Activated CD8-positive, alpha-beta memory T cell treated with anti-CD3 and anti-CD28 coated beads for 36 hours (primary cell): ENCODE results near the gene TNXB. TPM values are rescaled to one million over a fixed set of nuclear protein-coding genes. Genes with fewer than 3 reads are reported as not detected.
"Not testable (repeated sequence)": the region's sequence is repeated elsewhere in the genome, so short reads cannot be mapped to it uniquely, and the experiment has no call there.

Experiments used
- CTCF ChIA-PET: fragments of 350-600 bp; sonication (Branson Sonifier 250); formaldehyde crosslinking; loops from one replicate; lab custom pipeline; 2021; ENCODE audit warnings: antibody characterized with exemption; lab: Charles Lee
- POLR2A ChIA-PET: fragments of 350-600 bp; sonication (Branson Sonifier 250); formaldehyde crosslinking; loops from one replicate; lab custom pipeline; 2021; ENCODE audit warnings: antibody characterized with exemption; lab: Charles Lee
- total RNA-seq, 2 experiments: library from RNA; stranded (reverse); gene quantifications; one replicate each; pipeline ENCODE4 v1.2.3, GENCODE V29; 2021

The TNXB gene
- total RNA-seq, 2 experiments from 2014 or later = 1.1 to 1.3 TPM

DNA sequence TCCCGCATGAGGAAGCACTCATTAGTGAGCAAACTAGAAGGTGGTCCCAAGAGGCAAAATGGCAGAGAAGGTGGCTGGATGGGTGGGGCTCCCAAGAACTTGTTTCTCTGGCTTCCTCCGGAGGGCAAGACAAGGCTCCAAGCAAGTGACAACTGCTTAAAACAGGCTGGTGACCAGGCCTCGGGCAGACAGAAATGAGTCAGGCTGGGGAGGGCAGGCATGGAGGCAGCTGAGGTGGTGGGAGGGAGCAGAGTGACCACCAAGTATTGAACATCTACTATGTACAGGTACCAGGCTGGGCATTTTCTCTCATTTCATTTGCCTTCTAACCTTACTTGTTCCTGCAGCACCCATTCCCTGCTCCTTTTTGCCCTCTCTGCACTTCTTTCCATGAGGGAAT lies 33.4 kb downstream of the TNXB start:
- CTCF ChIA-PET = no interaction called here
- POLR2A ChIA-PET = no interaction called here

DNA sequence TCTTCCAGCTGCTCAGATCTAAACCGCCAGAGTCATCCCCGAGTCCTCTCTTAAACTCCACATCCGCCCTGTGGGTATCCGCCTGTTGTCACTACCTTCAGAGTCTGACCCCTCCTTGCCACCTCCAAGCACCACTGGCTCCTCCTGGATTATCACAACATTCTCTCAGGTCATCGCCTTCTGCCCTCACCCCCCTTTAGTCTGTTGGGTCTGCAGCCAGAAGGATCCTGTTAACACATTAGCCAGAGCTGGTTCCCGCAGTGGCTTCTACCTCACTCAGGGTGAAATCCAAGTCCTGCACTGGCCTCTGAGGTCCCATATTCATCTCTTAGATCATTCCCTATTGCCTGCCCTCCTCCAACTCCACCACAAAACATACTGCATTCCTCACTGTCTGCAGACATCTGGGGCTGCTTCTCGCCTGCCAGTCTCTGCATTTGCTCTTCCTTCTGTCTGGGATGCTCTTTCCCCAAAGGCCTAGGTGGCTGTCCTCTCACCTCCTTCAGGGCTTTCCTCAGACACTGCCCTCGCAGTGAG lies 34.1 kb downstream of the TNXB start:
- CTCF ChIA-PET = no interaction called here
- POLR2A ChIA-PET = no interaction called here

DNA sequence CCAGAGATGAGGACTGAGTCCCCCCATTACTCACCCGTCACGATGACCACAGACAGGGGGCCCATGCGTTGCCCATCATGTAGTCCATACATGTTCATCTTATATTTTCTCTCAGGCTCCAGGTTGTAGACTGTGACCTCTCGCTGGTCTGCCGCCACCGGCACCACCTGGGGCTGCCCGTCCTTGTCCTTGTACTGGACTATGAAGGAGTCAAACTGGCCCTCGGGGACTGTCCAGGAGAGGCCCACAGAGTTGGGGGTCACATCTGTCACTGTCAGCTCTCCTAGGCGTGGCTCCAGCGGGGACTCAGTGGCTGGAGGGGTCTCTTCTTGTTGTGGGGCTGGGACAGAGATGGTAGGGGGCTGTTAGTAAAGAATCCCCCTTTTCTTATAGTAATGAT lies 35.5 kb downstream of the TNXB start:
- POLR2A ChIA-PET = no interaction called here
- CTCF ChIA-PET = no interaction called here

DNA sequence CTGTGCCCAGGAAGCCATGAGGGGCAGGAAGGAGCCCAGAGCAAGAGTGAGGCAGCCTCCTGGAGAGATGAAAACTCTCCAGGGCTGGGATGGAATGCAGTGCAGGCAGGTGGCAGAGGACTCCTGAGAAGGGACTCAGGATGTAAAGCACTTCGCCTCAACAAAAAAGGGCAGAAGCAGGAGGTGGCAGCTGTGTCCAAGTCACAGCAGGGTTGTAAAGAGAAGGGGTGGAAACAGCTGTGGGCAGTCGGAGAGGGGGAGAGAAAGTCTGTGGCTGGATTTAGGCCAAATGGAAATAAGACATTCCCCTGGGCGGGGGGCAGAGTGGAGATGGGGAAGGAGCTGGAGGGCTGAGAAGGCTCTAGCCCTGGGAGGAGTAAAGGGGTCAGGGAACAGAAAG lies 36.0 kb downstream of the TNXB start:
- CTCF ChIA-PET = no interaction called here
- POLR2A ChIA-PET = no interaction called here

DNA sequence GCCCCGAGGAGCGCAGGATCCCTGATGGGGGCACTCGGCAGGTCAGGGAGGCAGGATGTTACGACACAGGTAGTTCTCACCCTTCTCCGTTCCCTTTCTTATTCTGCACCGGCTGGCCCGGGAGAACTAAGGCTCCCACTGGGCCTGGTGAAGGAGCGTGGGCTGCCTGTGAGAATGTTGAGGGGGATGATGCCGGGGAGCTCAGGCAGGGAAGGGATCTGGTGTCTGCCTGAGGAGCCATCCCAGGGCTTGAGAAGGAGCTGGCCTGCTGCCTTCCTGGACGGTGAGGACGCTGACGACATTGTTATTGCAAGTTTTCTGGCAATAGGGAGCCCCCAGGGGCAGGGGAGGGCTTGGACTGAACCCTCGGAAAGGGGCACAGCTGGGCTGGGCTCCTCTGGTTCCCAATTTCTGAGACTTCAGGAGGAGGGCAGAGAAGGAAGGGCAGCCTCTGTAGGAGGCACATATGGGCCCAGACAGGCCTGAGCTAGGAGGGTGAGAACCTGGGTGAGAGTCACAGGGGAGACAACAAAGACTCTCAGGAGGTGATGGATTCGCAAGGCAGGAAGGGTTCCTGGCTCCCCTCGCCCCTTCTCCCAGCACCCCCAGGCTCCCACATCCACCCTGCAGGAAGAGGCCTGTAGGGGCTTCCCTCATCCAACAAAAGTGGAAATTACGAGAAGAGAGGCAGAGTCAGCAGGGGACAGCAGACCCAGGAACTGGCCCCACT lies 38.2 kb downstream of the TNXB start:
- CTCF ChIA-PET = interaction anchor here (0.6 kb wide), 1 partner anchor 152 kb away, joined by 3 read pairs; no protein-coding TSS in a partner anchor

DNA sequence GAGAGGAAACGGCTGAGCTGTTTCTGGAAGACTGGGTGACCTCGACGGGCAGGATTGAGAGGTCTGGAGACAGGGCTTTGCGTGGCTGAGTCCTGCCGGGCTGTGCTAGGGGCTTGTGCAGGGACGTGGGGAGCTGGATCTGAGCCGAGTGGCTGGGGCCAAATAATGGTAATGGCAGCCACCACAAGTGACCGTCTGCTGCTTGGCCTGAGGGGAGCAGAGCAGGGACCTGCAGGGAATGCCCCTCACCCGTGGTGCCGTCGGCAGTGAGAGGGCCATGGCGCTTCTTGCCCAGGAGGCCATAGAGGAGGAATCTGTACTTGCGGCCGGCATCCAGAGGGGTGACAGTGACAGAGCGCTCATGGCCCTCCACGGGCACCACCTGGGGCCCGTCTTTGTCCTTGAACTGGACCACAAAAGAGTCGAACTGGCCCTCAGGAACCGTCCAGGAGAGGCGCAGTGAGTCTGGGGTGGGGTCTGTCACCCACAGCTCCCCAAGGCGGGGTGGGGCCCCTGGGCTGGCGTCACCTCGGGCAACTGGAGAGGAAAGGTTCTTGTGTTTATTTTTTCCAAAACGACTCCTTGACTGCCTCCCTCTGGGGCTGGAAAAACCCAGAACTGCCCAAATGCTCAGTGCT lies 39.1 kb downstream of the TNXB start:
- POLR2A ChIA-PET = no interaction called here

More for the DNA sequence above, 38.2 kb downstream of the TNXB start:
- POLR2A ChIA-PET = no interaction called here

DNA sequence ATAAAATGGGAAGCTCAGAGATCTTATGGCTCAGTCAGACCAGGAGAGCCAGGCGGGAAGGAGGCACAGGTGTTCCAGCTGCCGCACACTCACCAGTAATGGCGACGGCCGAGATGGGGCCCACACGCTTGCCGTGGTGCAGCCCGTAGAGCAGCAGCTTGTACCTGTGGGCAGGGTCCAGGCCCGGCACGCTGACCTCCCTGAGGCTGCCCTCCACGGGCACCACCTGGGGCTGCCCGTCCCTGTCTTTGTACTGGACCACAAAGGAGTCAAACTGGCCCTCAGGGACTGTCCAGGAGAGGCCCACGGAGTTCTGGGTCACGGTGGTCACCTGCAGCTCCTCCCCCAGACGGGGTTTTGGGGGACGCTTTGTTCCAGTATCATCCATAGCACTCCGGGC lies 39.7 kb downstream of the TNXB start:
- POLR2A ChIA-PET = no interaction called here
- CTCF ChIA-PET = no interaction called here

More for the DNA sequence above, 39.1 kb downstream of the TNXB start:
- CTCF ChIA-PET = no interaction called here

DNA sequence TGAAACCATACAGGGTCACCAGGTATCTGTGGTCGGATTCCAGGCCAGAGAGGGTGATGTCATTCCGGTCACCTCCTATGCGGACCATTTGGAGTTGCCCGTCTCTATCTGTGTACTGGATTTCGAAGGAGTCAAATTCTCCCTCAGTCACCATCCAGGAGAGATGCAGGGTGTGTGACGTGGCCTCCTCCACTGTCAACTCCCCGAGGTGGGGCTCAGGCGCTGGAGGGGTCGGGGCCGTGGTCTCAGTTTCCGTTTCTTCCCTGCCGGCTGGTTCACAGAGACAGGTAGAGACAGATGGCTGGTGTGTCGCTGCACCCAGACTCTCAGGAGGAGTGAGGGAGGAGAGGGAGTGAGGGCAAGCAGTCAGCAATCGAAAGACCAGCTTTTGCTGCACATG lies 40.3 kb downstream of the TNXB start:
- CTCF ChIA-PET = no interaction called here
- POLR2A ChIA-PET = no interaction called here

DNA sequence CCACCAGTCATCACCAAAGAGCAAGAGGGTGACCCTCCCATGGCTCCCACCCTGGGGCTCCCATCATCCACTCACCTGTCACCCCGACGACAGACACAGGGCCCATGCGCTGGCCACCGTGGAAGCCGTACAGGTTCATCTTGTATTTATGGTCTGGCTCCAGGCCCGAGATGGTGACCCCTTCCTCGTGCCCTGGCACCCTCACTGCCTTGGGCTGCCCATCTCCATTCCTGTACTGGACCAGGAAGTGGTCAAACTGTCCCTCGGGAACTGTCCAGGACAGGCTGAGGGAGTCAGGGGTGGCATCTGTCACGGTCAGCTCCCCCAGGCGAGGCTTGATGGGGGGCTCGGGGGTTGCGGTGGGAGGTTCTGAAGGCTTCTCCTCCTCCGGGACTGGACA lies 40.8 kb downstream of the TNXB start:
- POLR2A ChIA-PET, CTCF ChIA-PET: not testable (repeated sequence)

DNA sequence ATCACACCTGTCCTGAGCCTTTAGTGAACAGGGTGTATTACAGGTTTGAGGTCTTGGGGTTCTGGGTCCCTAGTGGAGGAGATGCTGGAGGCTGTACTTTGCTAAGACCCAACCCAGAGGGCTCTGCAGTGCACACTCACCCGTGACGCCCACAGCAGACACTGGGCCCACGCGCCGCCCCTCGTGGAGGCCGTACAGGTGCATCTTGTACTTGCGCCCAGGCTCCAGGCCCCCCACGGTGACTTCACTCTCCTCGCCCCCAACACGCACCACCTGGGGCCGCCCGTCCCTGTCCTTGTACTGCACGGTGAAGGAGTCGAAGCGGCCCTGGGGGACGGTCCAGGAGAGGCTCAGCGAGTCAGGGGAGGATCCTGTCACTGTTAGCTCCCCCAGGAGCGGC lies 41.6 kb downstream of the TNXB start:
- CTCF ChIA-PET = not testable (repeated sequence)

DNA sequence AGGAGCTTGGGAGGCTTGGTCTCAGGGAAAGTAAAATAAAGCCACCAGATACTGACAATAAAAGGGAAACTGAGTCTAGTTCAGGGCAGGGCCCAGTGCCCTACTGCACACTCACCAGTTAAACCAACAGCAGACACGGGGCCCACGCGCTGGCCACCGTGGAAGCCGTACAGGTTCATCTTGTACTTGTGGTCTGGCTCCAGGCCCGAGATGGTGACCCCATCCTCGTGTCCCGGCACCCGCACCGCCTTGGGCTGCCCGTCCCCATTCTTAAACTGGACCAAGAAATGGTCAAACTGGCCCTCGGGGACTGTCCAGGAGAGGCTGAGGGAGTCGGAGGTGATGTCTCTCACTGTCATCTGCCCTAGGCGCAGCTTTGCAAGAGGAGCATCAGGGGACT lies 44.4 kb downstream of the TNXB start:
- POLR2A ChIA-PET = no interaction called here
- CTCF ChIA-PET = no interaction called here

More for the DNA sequence above, 41.6 kb downstream of the TNXB start:
- POLR2A ChIA-PET = not testable (repeated sequence)

DNA sequence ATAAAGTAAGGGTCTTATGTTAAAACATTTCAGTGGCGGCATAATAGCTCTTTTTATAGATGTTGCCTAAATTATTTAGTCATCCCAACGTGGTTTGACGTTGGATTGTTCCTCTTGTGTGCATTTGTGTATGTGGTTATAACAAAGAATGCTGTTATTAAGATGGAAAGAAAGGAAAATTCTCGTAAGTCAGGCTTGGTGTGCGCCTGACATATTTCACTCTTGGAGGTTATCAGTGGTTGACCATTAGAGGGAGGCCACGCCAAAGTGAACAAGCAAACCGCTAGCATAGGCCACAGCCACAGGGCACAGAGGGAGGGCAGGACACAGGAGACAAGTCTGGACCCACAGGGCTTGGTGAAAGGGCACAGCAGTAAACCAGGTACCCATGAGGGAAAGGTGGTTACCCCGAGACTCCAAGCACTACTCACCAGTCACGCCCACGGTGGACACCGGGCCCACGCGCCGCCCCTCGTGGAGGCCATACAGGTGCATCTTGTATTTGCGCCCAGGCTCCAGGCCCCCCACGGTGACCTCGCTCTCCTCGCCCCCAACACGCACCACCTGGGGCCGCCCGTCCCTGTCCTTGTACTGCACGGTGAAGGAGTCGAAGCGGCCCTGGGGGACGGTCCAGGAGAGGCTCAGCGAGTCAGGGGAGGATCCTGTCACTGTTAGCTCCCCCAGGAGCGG lies 48.0 kb downstream of the TNXB start:
- ChIA-PET CTCF (no interaction called here), POLR2A (no interaction called here)

DNA sequence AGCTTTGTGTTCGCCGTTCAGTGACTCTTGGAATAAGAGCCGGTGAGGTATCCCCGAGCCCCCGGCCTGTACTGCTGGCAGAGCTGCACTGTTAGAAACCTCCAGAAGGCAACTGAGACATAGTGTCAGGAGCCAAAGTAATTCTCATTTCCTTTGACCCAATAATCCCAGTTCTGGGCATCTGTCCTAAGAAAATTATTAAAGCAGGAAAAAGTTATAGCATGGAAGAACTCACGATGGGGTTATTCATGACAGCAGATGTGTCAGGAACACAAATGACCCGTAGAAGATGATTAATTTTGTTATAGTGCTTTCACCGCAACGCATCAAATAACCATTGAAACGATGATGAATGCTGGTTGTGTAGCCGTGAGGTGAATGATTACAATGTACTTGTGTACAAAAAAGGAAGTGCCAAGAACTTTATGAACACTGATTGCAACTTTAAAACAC lies 50.6 kb downstream of the TNXB start:
- ChIA-PET POLR2A (no interaction called here), CTCF (interaction anchor here (0.6 kb wide), 1 partner anchor 182 kb away, joined by 3 read pairs; no protein-coding TSS in a partner anchor)

DNA sequence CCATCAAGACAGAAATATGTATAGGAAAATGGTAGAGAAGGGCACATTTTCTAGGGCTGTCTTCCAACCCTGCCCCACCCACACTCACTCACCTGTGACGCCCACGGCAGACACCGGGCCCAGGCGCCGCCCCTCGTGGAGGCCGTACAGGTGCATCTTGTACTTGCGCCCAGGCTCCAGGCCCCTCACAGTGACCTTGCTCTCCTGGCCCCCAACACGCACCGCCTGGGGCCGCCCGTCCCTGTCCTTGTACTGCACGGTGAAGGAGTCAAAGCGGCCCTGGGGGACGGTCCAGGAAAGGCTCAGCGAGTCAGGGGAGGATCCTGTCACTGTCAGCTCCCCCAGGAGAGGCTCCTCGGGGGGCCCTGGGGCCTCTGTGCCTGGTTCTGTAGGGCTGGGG lies 51.2 kb downstream of the TNXB start:
- ChIA-PET CTCF (no interaction called here), POLR2A (no interaction called here)

DNA sequence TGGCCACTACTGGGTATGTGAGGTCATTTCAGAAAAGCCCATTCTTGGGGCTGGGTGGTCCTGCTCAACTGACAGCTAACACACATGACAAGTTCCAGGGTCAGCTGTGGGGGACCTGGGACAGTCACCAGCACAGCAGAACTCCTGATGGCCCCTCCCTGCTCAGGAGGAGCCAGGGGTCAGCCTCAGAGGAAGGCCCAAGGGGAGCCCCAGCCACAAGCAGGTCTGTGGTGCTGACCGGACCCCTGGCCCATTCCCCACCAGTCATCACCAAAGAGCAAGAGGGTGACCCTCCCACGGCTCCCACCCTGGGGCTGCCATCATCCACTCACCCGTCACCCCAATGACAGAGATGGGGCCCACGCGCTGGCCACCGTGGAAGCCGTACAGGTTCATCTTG lies 52.9 kb downstream of the TNXB start:
- CTCF ChIA-PET = no interaction called here
- POLR2A ChIA-PET = no interaction called here

DNA sequence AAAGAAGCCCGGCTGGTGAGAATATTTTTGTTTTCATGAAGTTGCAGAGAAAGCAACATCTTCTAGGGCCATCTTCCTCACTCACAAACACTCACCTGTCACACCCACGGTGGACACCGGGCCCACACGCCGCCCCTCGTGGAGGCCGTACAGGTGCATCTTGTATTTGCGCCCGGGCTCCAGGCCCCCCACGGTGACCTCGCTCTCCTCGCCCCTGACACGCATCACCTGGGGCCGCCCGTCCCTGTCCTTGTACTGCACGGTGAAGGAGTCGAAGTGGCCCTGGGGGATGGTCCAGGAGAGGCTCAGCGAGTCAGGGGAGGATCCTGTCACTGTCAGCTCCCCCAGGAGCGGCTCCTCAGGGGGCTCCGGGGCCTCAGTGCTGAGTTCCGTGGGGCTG lies 53.4 kb downstream of the TNXB start:
- POLR2A ChIA-PET, CTCF ChIA-PET: not testable (repeated sequence)

DNA sequence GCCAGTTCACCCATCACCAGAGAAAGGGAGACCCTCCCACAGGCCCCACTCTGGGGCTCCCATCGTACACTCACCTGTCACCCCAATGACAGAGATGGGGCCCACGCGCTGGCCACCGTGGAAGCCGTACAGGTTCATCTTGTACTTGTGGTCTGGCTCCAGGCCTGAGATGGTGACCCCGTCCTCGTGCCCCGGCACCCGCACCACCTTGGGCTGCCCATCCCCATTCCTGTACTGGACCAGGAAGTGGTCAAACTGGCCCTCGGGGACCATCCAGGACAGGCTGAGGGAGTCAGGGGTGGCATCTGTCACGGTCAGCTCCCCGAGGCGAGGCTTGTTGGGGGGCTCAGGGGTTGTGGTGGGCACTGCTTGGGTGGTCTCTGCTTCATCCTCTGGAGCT lies 55.8 kb downstream of the TNXB start:
- POLR2A ChIA-PET, CTCF ChIA-PET: not testable (repeated sequence)

DNA sequence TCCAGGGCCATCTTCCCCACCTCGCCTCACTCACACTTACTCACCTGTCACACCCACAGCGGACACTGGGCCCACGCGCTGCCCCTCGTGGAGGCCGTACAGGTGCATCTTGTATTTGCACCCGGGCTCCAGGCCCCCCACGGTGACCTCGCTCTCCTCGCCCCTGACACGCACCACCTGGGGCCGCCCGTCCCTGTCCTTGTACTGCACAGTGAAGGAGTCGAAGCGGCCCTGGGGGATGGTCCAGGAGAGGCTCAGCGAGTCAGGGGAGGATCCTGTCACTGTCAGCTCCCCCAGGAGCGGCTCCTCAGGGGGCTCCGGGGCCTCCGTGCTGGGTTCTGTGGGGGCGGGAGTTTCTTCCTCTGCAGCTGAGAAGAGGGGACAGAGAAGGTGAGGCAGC lies 56.5 kb downstream of the TNXB start:
- CTCF ChIA-PET, POLR2A ChIA-PET: not testable (repeated sequence)

DNA sequence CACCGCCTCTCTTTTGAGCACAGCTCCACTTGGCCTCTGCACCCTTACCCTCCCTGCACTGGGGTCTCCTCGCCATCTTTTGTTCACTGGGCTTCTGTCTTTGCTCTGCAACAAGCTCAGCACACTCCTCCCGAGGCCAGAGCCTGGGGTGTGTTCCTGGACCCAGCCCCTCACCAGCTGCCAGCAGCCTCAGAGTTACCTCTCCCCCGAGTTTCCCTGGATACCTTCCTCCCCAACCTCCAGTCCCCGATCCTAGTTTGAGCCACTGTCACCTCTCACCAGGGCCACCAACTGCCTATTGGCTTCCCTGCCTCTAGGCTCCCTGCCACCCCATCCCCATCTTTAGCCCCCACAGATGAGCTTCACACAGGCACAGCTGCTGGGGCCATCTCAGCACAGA lies 58.6 kb downstream of the TNXB start:
- ChIA-PET POLR2A (no interaction called here), CTCF (no interaction called here)

DNA sequence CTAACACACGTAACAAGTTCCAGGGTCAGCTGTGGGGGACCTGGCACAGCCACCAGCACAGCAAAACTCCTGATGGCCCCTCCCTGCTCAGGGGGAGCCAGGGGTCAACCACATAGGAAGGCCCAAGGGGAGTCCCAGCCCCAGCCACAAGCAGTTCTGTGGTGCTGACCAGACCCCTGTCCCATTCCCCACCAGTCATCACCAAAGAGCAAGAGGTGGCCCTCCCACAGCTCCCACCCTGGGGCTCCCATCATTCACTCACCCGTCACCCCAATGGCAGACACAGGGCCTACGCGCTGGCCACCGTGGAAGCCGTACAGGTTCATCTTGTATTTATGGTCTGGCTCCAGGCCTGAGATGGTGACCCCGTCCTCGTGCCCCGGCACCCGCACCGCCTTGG lies 59.4 kb downstream of the TNXB start:
- POLR2A ChIA-PET, CTCF ChIA-PET: not testable (repeated sequence)
